Loucy (cell line): ENCODE measurements around the gene CHN2.

ENCODE experiments used
- CTCF ChIP-seq: fragments of 200-600 bp; sonication (generic); conservative IDR thresholded peaks from 2 replicates; pipeline ENCODE4 v1.5.1; 2014; ENCODE audit warnings: mild to moderate bottlenecking, antibody characterized with exemption, low read length
- EZH2phosphoT487 ChIP-seq: fragments of 200-600 bp; IDR thresholded peaks from 2 replicates; pipeline ENCODE4 v1.6.1; 2018; ENCODE audit warnings: antibody characterized with exemption, mild to moderate bottlenecking, moderate library complexity, borderline replicate concordance

GRCh38 chr7:29363636-29364425, 169.3 kb downstream of the CHN2 start:
- no peak for TF ChIP-seq CTCF
- no peak for TF ChIP-seq EZH2phosphoT487
